BLaER1 treated with 17β-estradiol and CSF1 and Interleukin-3, amounts not matched to agents 10 nM and 100 nM (cell line): ENCODE measurements around the gene ACSS1.

Source experiments
- H3K27ac ChIP-seq, 11 experiments: shearing (Covaris generic); formaldehyde crosslinking; 2 replicates each; pipeline ENCODE4 v1.8.1; 2022
- H3K27me3 ChIP-seq, 11 experiments: shearing (Covaris generic); formaldehyde crosslinking; 2 replicates each; pipeline ENCODE4 v1.8.1; 2022
- H3K36me3 ChIP-seq, 11 experiments: shearing (Covaris generic); formaldehyde crosslinking; 2 replicates each; pipeline ENCODE4 v1.8.1; 2022
- H3K4me1 ChIP-seq, 10 experiments: shearing (Covaris generic); formaldehyde crosslinking; 2 replicates each; pipeline ENCODE4 v1.8.1; 2022
- H3K4me2 ChIP-seq, 11 experiments: shearing (Covaris generic); formaldehyde crosslinking; 2 replicates each; pipeline ENCODE4 v1.8.1; 2022
- H3K4me3 ChIP-seq, 10 experiments: shearing (Covaris generic); formaldehyde crosslinking; 2 replicates each; pipeline ENCODE4 v1.8.1; 2022
- H3K9ac ChIP-seq, 11 experiments: shearing (Covaris generic); formaldehyde crosslinking; 2 replicates each; pipeline ENCODE4 v1.8.1; 2022
- H3K9me3 ChIP-seq, 11 experiments: shearing (Covaris generic); formaldehyde crosslinking; replicated peaks in 1 of 11; 2 replicates each; pipeline ENCODE4 v1.8.1; 2022
- H4K20me1 ChIP-seq, 11 experiments: shearing (Covaris generic); formaldehyde crosslinking; 2 replicates each; pipeline ENCODE4 v1.8.1; 2022
- Cebpa-rat ChIP-seq, 11 experiments: shearing (Covaris generic); IDR thresholded peaks; 2 replicates each; pipeline ENCODE4 v1.8.1; 2022

Gene ACSS1

DNA sequence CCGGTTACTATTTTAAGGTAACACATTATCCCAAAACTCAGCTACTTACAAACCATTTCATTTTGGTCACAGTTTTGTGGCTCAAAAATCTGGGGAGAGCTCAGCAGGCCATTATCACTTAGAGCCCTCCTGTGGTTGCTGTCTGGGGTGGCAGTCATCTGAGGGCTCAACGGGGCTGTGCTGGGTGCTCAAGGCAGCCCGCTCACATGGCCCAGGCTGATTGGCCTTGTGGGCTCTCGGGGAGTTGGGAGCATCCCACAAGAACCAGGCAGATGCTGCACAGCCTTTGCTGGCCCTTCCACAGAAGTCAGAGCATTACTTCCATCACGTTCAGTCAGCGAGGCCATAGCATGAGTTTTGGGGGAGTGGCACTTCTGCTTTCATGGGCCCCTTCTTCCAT, 30.3 kb upstream of the ACSS1 start:
- peaks cover 14 to 48% (median 36%) of the 10 kb centered on the region in 10 experiments for H3K4me1 ChIP-seq
- no peak overlapping the region for H3K9ac ChIP-seq
- no peak overlapping the region for H3K4me3 ChIP-seq
- peaks cover 23 to 31% (median 27%) of the 10 kb centered on the region in 11 experiments for H3K9me3 ChIP-seq
- H3K27ac ChIP-seq, result no peak overlapping the region
- 0 out of 22 replicates have a peak, but pooled peaks cover 0 to 7% (median 0%) of the 10 kb centered on the region in 11 experiments for H4K20me1 ChIP-seq
- H3K4me2 ChIP-seq, result peak overlapping the region in 5 of 11 experiments; percentile 74 to 89 (median 85); a peak in 9 of 22 replicates
- H3K27me3 ChIP-seq, result no peaks in the 10 kb centered on the region
- TF ChIP-seq Cebpa-rat (IDR thresholded peaks at IDR 0.05), result no peak
- H3K36me3 ChIP-seq, result no peaks in the 10 kb centered on the region; a peak in 1 of 22 replicates

DNA sequence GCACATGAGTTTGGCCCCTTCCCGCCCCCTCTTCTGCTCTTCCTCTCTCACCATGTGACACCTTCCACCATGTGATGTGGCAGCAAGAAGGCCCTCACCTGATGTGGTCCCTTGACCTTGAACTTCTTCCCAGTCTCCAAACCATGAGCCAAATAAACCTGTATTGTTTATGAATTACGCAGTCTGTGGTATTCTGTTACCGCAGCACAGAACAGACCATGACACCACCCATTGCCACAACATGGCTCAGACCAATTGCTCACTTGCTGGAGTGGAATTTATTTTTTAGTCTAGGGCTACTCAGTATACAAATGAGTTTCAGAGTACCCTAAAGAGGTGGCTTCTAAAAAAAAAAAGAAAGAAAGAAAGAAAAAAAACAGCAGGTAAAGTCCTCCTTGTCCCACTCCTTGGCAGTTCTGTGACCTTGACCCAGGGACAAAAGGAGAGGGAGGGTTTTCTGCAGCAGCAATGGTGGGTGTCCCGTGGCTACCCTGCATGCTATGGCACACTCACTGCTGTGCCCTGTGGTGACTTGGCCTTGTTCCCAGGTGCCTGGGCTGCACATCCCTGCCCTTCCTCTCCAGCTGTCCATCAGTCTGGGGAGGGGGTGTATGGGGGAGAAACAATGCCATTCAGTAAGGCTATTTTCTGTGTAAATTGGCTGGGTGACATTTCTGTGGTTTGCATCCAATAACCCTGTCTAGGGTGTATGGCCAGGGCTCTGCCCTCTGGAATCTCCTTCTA, 29.4 kb upstream of the ACSS1 start:
- H3K27me3 ChIP-seq, result no peaks in the 10 kb centered on the region
- peaks cover 32 to 40% (median 36%) of the 10 kb centered on the region in 11 experiments for H3K9me3 ChIP-seq
- 0 out of 22 replicates have a peak, but pooled peaks cover 0 to 7% (median 0%) of the 10 kb centered on the region in 11 experiments for H4K20me1 ChIP-seq

DNA sequence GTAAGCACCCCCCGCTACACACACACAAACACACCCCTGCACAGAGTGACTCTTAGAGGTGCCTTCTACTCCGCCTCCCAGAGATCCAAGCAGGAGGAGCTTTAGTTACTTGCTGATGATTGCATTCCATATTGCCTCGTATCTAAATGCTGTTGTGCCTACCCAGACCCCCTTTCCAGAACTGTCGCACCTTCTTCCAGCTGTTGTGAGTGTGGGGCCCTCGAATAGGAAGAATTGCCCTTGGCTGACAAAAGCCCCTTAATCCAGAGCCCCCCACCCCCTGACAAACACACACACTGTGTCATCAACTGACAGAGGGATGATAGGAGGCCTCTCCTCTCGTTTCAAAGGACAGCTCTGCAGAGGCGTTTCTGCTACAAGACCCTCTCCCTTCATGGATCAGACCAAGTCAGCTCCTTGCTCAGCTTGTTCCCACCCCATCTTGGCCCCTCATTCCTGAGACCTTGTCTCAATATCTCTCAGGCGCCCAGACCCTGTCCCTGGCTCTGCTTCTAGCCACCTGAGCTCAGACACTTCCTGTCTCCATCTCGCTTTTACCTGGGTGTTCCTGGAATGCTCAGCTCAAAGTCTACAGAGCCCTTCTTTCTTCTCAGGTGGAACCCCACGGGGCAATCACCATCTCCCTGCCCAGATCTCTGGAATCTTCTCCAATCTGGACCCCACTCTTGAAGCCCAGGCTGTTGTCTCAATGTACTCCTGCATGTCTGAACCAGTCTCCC, 28.0 kb upstream of the ACSS1 start:
- TF ChIP-seq Cebpa-rat (IDR thresholded peaks at IDR 0.05), result no peak
- Histone ChIP-seq H3K4me2 (no peak overlapping the region), H3K27me3 (no peaks in the 10 kb centered on the region), H3K36me3 (no peaks in the 10 kb centered on the region; a peak in 1 of 22 replicates), H3K4me1 (peaks cover 10 to 35% (median 28%) of the 10 kb centered on the region in 10 experiments; a peak in 19 of 20 replicates), H3K9ac (no peak overlapping the region), H4K20me1 (0 out of 22 replicates have a peak, but pooled peaks cover 0 to 5% (median 0%) of the 10 kb centered on the region in 11 experiments), H3K4me3 (no peak overlapping the region), H3K9me3 (peaks cover 45 to 54% (median 50%) of the 10 kb centered on the region in 11 experiments), H3K27ac (no peak overlapping the region)

More for the DNA sequence above, 29.4 kb upstream of the ACSS1 start:
- Histone ChIP-seq H3K4me2 (peak overlapping the region in 2 of 11 experiments; percentile 74 to 85; a peak in 2 of 22 replicates), H3K36me3 (no peaks in the 10 kb centered on the region; a peak in 1 of 22 replicates), H3K4me3 (no peak overlapping the region), H3K9ac (no peak overlapping the region), H3K4me1 (peaks cover 14 to 48% (median 36%) of the 10 kb centered on the region in 10 experiments), H3K27ac (no peak overlapping the region)
- TF ChIP-seq Cebpa-rat (IDR thresholded peaks at IDR 0.05), result no peak

DNA sequence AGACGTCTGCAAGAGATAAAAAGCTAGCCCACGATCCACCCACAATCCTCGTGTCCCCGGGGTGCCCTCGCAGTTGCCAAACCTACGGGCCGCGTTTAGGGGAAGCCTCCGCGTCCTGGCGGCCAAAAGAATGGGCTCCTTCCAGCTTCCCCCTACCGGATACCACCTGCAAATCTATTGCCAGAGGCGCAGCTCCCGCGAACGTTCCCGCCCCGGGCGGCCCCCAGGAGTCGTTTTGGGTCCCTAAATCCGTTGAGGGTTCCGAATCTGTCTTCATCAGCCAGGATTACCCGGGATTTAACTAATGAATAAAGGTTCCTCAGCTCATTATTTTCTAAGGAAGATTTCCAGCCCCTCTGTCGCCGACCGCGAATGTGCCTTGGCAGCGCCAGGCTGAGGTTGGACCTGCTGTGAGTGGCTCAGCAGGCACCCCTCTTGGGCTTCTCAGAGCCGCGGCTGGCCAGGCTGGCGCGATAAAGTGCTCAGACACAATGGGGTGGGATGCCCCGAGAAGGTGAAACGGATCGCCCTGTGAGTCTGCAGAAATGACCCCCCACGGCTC, 26.8 kb upstream of the ACSS1 start:
- H3K4me3 ChIP-seq, result no peak overlapping the region; a peak in 1 of 20 replicates
- no peaks in the 10 kb centered on the region for H3K27me3 ChIP-seq

DNA sequence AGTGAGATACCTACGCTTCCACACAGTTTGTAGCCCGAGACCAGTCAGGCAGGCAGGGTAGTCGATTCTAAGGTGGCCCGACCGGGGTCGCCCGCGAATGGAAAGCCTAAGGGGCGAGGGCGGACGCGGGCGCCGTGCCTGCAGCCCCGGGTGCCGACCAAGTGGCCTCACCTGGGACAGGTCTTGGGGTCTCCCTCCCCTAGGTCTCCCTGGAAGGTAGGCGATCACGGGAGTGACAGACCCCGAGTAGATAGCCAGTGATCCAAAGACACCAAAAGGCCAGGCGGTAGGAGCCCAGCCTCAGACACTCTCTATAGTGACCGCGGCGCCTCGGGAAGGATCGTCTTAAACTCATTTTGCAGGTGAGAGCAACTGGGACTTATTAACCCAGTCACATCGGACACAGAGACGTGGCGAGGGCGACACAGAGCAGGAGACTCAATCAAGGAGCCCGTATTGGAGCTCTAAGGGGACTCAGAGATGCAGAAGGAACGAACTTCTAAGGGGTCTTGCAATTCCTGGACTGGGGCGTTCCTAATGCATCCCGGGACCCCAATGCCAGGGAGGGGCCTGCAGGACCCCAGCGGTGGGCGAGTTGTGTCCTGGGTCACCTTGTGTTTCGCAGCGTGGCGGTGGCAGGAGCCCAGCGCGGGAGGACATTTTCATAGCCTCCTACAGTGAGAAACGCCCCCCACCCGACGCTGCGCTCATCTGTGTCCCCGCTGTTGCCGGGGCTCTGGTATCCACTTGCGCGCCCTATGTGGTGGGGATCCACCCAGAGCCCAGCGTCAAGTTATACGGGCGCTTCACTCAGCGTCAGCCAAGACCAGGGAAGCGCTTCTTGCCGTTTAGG, 26.1 kb upstream of the ACSS1 start:
- H3K27me3 ChIP-seq, result no peaks in the 10 kb centered on the region
- H3K36me3 ChIP-seq, result no peaks in the 10 kb centered on the region; a peak in 1 of 22 replicates
- H3K9me3 ChIP-seq, result peaks cover 45 to 58% (median 52%) of the 10 kb centered on the region in 11 experiments
- H3K9ac ChIP-seq, result no peak overlapping the region
- H4K20me1 ChIP-seq, result no peaks in the 10 kb centered on the region
- peaks cover 0 to 16% (median 8%) of the 10 kb centered on the region in 10 experiments; a peak in 16 of 20 replicates for H3K4me1 ChIP-seq
- no peak overlapping the region; a peak in 1 of 20 replicates for H3K4me3 ChIP-seq
- TF ChIP-seq Cebpa-rat (IDR thresholded peaks at IDR 0.05), result no peak
- no peak overlapping the region for H3K4me2 ChIP-seq
- no peak overlapping the region for H3K27ac ChIP-seq

More for the DNA sequence above, 26.8 kb upstream of the ACSS1 start:
- peaks cover 0 to 23% (median 16%) of the 10 kb centered on the region in 10 experiments; a peak in 17 of 20 replicates for H3K4me1 ChIP-seq
- no peaks in the 10 kb centered on the region; a peak in 1 of 22 replicates for H3K36me3 ChIP-seq
- no peak overlapping the region for H3K4me2 ChIP-seq
- no peak overlapping the region for H3K9ac ChIP-seq
- H3K27ac ChIP-seq, result no peak overlapping the region
- H3K9me3 ChIP-seq, result peaks cover 45 to 58% (median 52%) of the 10 kb centered on the region in 11 experiments
- no peaks in the 10 kb centered on the region for H4K20me1 ChIP-seq
- no peak for TF ChIP-seq Cebpa-rat (IDR thresholded peaks at IDR 0.05)

DNA sequence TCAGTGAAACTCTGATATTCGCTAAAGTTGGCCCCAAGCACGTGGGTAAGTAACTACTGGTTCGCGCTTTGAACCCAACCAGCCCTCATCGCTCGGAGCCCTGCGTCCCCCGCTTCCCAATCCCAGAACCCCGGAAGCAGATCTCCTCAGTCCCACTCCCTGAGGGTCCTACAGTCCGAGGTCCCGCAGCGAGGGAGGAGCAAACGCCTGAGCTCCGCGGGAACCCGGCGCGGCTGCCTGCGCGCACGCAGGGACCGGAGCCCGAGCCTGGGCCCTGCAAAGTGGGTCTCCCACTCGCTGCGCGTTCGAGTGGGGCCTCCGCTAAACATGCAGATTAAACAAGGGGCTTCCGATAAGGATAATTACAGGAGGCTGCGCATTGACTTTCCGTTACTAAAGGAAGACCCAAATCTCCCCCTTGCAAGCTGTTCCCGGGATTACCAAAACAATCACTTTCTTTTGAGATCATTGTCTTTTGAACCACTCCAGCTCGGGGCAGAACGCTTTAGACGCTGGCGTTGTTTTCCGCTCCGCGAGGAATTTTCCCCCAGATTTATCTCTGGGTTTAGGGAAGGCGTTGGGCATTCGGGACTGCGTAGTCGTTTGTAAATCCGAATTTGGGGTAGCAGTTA, 25.3 kb upstream of the ACSS1 start:
- Histone ChIP-seq H3K9ac (no peak overlapping the region), H3K4me2 (no peak overlapping the region), H3K4me3 (no peak overlapping the region; a peak in 1 of 20 replicates), H4K20me1 (no peaks in the 10 kb centered on the region), H3K27me3 (no peaks in the 10 kb centered on the region), H3K4me1 (peaks cover 0 to 8% (median 1%) of the 10 kb centered on the region in 10 experiments; a peak in 10 of 20 replicates), H3K9me3 (peaks cover 45 to 58% (median 52%) of the 10 kb centered on the region in 11 experiments), H3K36me3 (no peaks in the 10 kb centered on the region; a peak in 1 of 22 replicates), H3K27ac (no peak overlapping the region)
- TF ChIP-seq Cebpa-rat (IDR thresholded peaks at IDR 0.05), result no peak

DNA sequence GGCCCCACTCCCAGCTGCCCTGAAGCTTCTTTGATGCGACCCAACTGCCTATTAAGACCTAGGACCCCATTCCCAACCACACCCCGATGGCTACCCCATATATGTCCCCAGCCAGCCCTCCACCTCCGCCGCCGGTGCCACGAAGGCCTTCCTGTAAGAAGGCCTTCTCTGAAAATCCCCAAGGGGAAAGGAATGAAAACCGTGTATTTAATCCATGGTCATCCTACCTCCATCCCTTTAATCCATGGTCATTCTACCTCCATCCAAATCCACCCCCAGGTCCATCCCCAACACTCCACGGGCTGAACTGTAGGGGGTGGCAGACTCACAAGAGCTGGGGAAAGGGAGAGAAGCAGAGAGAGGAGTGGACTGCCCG, 24.5 kb upstream of the ACSS1 start:
- Histone ChIP-seq H3K9me3 (peaks cover 45 to 58% (median 52%) of the 10 kb centered on the region in 11 experiments), H3K4me2 (no peak overlapping the region), H3K27ac (no peak overlapping the region), H3K27me3 (peaks cover 0 to 6% (median 5%) of the 10 kb centered on the region in 11 experiments; a peak in 10 of 22 replicates), H3K4me1 (peaks cover 0 to under 1% (median 0%) of the 10 kb centered on the region in 10 experiments; a peak in 2 of 20 replicates), H3K36me3 (no peaks in the 10 kb centered on the region; a peak in 1 of 22 replicates), H3K4me3 (no peak overlapping the region), H4K20me1 (no peaks in the 10 kb centered on the region), H3K9ac (no peak overlapping the region)
- no peak for TF ChIP-seq Cebpa-rat (IDR thresholded peaks at IDR 0.05)
